NCI-H2107 (cell line): ENCODE measurements around the gene COL25A1.

Experiments
- DNase-seq: peaks from one replicate; lab custom pipeline; 2025; lab: John Stamatoyannopoulos, UW

Gene COL25A1

DNA sequence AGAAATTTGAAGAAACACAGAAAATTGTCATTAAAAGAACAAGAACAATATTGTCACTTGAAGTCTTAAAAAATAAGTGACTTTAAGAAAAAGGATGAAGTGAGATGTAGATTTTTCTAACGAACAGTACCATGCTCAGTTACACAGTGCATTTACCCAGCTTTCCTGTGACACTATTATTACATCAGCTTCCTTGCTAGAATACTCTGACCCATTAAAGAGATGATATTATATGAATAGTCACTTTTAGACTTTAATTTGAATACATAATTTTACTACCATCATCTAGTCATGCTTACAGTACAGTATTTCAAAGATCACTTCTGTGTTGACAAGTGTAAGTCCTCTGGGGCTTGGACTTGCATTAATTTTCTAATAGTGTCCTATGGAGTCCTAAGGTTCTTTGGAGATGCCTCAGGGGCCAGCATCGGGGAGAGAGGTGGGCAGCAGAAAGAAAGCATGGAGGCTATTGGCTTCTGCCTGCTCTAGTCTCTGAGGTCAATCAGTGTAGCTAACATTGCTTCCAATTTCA, 10.7 kb downstream of the COL25A1 start:
- DNase-seq = no peak

DNA sequence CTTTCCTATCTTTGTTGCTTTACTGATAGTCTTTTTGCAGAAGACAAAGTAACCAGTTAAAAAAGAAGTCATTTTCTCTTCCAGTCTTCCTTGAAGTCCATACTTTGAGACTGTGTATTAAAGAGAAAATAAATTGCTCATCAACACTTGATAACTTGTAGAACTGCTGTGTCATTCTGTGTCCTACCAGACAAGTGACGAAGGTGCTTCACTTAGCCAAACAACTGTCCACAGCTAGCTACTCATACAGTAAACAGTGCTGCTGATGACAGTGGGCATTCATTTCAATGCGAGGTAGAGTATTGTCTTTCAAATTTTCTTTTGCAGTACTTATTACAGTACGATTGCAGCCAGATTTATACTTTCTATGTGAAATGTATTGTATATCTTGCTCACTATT, 11.5 kb downstream of the COL25A1 start:
- DNase-seq = no peak

DNA sequence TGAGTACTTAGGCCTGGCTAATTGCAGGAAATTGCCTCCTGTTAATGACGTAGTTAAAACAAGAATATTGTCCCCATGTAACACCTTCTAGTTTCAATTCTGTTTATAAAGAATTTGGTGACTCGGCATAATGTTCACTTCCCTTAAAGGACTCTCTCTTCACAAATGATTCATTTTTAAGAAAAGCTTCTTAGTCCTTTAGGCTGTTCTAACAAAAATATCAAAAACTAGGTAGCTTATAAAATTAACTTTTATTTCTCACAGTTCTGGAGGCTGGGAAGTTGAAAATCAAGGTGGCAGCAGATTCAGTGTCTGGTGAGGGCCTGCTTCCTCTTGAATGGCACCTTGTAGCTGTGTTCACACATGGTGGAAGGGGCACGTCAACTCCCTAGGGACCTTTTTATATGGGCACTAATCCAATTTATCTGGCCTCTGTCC, 23.8 kb downstream of the COL25A1 start:
- no peak for DNase-seq

DNA sequence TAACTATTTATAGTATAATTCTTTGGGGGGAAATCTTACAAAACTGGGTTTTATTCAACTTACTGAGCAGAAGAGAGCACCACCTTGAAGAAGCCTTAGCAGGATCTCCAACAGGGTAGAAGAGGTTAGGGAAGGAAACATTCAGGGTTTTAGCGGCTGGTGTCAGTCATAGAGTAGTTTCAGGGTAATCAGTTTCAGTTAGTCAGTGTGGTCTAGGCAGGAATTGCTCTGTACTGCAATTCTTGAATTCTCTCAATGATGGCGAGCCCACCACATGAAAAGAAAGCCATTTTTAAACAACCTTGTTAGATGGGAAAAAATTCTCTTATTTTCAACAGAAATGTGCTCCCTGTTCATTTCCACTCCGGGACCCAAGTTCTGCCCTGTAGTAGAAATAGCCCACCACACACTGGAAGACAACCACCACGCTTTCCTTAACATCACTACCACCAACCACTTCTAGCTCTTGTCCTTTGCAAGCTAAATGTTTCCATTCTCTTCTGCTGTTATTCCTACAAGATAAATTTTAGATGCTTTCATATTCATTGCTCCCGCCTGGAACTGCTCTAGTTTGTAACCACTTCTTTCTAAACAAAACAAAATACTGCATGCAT, 25.9 kb downstream of the COL25A1 start:
- no peak for DNase-seq

DNA sequence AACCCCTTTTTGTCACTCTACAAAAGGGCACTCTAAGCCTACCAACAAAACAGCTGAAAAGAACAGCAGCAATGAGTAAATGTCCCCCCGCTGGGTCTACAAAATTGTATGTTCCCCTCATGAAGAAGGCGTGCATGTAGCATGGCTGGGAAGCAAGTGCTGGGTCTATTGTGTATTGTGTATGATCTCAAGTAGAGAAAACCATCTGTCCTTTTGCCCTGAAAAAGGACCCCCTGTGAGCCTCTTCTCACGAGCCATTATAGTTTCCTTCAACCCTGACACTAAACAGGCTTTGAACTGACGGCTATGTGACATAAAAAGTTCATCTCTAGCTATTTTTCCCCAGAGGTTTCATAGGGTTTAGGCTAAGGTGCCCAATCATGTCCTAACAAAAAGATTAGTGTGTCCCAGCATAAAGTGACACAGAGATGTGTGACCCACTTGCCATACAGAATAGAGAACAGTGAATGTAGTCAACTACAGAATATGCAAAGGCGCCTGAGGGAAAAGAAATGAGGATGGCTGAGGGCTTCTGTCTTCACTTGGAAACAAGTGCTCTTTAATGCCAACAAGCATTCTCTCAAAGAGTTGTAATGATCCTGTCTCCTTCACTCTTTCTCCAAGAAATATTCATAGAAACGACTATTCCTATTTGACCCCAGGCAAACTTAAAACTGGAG, 27.3 kb downstream of the COL25A1 start:
- DNase-seq = no peak

DNA sequence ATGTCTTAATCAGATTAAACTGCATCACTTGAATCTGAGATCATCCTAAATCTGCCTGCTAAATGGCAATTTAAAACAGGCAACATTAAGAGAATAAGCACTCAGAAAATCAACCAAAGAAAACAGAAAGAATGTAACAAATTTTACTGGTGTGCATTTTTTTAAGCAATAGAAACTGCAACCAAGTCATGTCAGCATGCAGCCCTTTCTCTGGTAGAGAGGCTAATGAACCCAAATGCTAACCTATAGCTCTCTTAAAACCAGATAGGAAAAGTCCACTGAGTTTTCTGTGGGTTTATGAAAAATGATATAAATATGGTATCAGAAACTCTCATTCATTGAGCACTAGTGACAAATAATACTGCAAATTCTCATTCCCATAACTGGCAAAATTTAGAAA, 35.6 kb downstream of the COL25A1 start:
- no peak for DNase-seq

DNA sequence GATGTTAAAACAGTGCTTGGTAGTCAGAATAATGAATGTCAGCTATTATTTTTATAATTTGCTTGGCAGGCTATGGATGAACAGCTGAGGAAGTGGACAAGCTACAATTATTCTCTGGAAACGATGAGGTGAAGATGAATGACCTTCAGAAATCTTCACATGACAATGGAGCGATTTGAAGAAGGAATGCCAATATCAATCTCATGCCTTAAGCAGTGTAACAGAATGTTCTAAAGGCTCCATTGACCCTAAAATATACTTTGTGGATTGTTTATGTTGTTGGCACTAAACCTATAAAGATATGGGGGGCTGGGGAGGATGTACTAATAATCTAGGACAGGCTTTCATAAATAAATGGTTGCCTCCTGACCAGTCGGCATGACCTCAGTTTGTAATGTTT, 36.2 kb downstream of the COL25A1 start:
- no peak for DNase-seq

DNA sequence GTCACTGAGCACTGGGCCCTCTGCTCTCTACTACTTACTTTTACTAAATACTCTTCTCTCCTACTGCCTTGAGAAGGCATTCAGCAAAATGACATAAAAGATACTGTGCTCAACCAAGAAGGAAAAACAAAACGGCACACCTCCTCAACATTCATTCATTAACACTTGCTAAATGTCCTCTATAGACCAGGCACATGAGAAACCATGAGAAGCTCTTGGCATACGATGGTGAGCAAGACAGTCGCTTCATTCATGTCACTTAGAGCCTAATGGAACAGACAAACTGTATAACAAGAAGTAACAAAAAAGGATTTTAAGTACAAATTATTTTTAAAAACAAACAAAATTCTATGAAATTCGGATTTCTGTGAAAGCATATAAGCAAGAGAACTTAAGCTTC, 38.7 kb downstream of the COL25A1 start:
- DNase-seq = no peak

DNA sequence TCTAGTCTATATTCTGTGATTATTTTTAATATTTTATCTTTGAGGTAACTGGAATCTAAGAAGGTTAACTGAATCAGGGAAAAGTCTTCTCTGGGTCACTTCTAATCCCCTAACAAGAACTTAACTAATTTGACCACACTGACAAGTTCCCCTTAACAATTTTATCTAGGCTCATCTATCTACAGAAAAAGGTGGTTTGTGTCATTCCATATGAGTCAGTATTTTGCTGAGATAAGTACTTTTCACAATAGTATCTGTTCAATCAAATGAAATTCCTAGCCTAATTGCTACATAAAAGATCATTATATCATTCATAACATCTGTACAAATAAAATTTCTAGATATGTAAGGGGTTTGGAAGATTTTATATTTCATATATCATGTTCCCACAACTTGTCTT, 45.6 kb downstream of the COL25A1 start:
- DNase-seq = no peak

DNA sequence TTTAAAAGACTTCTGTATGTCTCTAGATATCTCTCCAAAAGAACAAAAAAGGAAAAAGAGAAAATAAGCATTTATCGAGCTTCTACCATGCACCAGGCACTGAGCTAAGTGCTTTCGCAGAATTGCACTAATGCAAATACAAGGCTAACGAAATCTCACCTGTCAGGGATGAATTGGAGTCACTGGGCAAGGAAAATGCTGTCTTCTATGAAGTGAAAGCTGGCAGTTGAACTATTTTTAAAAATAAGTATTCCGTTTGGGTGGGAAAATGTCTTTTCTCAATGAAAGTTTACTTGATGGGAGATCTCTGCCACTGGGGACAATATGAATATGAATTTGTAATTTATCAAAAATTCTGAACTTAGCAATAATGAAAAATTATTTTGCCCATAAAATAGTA, 47.6 kb downstream of the COL25A1 start:
- no peak for DNase-seq

DNA sequence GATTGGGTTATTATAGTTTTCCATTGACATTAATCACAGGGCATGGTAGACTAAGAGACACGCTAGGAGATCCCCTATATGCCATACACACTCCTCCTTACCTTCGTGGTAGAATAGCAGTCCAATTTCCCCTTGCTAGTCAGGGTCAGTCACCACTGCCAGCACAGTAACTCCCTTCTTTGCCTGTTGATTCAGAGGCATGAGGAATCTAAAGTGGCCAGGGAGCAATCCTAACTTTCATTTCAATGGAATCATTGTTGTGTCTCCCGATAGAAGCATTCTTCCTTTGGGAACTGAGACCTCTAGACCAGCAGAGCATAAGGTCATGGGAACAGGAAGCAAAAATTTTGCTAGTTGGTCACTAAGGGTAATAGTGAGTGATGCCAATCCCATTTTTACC, 51.1 kb downstream of the COL25A1 start:
- no peak for DNase-seq

DNA sequence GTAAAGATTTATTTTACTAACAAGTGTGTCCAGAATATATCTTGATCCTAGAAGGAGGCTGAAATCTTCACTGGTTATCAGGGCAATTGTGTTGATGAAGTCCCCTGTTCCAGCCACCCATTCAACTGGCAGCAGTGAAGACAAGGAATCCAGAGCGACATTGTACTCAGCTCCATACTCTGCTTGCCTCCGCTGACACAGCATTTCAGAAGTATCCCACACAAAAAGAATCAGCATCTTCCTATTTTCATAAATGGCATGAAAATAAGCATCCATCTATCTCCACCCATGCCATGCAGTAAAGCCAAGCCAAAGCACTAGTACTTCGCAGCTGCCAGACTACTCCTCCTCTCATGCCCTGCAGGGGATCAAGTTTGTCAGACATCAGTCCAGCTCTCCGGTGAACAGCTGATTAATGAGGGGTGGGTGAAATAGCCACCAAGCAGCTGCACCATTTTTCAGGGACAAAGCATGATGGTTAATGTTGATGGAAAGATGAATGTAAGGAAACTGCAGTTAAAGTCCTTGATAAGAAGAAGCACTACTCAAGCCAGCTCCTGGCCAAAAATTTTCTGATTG, 54.0 kb downstream of the COL25A1 start:
- DNase-seq = no peak

DNA sequence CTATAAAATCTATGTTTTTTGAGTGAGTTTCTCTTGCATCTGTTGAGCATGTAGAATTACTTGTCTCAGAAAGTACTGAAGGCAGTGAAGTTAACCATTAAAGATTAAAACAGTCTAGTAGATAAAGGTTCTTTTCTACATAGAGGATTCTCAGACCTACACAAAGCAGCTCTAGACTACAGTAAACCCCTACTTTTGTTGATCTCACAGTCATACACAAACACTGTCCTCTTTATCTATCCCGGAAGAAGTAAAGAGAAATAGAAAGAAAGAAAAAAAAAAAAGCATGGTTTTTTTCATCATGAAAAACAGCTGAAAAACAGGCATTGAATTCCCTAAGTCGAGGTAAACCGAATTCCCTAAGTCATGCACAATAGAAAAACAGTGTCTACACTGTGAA, 58.6 kb downstream of the COL25A1 start:
- no peak for DNase-seq

DNA sequence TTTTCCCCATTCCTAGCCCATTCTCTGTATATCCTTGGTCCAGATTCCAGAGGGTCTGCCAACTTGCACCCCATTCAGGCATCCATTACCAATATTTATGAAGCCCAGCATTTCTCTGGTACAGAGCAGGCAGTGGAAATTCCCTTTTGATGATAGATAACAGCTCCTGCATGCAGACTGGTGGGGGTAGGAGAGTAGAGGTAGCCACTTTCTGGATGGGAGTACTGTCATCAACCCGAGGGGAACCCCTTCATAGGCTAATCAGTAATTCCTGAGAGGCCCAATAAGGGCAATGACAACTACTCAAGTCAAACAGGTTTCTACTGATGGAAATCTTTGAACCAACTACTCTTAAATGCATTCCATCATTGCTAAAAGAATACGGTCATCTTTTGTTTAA, 63.7 kb downstream of the COL25A1 start:
- no peak for DNase-seq

DNA sequence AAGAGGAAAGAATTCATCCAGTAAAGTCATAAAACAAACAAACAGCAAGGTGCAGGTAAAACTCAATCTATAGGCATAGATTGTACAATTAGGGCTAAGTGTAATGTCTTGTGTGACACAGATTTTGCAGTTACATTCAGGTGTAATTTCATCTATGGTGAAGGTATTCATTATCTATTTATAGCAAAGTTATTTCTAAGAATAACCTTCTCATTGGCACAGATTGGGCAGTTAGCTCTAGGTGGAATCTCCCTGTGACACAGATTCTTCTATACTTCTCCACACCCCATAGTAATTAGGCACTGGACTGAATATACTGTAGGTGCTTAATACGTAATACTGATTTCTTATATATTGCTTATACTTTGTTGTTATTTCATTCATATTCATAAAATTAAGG, 66.8 kb downstream of the COL25A1 start:
- no peak for DNase-seq

DNA sequence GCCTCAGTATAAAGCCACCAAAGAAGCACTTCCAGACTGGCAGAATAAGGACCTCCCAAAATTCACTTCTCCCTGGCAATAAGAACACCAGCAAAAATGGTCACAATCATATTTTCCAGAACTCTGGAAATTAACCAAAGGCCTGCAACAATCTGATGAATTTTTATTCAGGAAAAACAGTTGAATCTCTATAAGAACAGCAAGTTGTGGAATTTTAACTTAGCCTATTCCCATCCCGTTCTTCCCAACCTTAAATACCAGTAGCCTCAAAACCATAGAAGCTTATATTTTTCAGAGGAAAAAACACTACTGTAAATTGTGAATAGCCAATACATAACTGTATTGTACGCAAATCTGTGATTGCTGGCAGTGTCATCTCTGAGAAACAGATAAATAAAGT, 67.9 kb downstream of the COL25A1 start:
- no peak for DNase-seq

DNA sequence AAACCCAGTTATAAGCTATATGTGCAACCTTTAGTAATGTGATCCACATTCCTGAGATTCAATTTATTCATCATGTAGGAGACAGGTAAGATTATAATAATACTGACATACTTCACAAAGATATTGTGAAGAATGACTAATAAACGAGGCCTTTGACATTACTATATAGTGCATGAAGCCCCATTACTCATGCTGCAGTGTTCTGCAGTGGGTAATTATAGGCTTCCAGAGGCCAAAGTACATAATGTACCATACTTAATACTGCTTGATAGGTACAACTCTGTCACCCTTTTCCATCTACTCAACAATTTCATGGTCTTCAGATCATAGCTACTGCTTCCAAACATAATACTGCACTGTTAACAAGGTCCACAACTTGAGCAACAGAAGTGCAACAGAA, 68.9 kb downstream of the COL25A1 start:
- no peak for DNase-seq

DNA sequence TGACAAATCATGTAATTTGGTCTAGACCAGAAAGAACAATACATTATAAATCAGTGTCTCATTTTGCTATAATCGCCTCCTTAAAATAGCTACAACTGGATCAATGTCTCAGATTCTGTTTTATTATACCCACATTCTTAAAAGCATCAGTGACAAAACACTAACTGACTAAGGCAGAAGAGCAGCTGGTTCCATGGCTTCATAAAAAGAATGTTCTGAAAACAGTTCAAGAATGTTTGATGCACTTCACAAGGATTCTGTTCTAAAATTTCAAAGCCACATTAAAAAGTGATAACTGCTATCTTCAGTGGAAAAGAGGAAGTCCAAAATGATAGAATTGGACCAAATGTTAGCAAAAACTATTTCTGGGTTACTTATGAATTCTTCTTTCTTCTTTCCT, 69.8 kb downstream of the COL25A1 start:
- DNase-seq = no peak

DNA sequence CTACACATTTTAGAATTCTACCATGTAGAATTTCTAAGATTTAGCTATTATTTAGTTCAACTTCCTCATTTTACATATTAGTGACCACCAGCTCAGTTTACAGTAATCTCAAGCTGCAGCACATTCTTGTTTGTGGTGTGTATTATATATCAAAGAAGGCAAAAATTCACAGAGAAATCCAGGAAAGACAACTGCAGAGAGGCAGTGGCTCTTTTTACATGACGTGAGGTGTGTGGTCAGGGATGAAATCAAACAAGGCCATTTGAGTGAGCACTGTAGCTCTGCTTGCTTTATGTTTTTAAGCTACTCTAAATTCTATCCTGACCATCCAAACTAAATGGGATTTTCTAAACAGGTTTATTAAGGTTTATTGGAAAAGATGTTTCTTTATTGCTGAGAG, 71.1 kb downstream of the COL25A1 start:
- no peak for DNase-seq

DNA sequence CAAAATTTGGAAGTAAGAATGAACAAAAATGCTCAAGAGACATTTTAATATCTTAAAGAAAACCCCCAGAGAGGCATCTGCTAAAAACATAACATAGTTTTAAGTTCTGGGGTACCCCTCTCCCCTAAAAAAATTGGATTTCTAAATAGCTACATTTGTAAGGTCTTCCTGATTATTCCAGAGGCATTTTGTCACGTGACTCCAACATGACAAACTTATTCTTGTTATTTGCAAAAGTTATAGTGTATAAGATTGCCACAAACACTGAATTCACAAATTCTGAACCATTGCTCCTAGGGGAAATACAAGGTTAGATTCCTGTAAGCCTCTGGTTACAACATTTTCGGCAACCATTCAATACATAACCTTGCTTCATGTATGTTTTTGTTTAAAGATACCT, 73.4 kb downstream of the COL25A1 start:
- no peak for DNase-seq

DNA sequence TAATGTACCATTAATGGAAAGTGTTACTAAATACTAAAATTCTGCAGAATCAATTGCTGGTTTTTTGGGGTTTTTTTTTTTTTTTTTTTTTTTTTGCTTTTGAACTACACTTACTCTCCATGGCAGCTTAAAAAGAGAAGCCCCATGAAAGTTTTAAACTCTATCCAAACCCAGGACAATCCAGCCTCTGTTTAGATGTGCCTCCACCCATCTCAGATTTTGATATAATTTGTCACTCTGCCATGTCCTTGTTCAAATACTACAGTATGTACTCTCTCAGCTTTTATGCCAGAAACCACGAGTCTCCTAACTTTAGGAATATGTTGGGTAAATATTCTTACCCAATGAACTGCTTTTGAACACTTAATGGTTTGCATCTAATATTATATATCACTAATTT, 84.2 kb downstream of the COL25A1 start:
- DNase-seq = no peak

DNA sequence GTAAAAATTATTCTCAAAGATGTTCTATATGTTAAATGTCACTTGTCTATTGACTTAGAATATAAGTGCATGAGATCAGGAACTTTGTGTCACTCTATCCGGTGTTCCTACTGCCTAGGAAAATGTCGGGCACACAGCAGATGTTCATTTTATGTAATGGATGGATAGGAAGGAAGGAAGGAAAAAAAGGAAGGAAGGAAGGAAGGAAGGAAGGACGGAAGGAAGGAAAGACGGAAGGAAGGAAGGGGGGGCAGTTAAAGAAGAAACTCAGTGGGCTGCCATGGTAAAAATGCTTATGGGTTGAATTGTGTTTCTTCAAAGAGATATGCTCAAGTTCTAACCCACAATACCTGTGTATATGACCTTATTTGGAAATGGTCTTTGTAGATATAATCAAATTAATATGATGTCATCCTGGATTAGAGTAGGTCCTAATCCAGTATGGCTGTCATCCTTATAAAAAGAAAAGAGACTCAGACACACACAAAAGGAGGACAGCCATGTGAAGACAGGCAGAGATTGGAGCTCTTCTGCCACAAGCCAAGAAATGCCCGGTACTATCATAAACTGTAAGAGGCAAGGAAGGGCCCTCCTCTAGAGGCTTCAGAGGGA, 86.3 kb downstream of the COL25A1 start:
- DNase-seq = no peak

DNA sequence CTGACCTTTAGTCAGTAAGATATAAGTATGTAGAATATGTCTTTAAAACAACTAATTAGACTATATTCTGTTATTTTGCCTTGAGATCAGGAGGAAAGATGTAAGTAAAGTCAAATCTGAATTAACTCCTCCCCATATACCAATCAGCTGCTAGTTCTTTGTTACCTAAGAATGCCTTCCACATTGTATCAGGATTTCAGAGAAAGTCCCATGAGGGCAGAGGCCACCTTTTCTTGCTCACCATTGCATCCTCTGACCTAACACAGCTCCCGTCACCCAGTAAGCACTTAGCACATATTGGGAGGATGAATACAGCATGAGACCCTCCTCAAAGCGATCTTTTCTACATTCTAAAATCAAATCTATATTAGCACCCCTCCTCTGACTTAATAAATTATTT, 87.0 kb downstream of the COL25A1 start:
- DNase-seq = no peak
